Limb (tissue), 2 donors: Measurements from ENCODE around the gene TNXB.
"Not testable (repeated sequence)": the region's sequence is repeated elsewhere in the genome, so short reads cannot be mapped to it uniquely, and the experiment has no call there.

Experiments
- DNase-seq, 2 donors: peaks; one replicate each; pipeline ENCODE4 v3.0.0-alpha.2; 2016; ENCODE audit errors: extremely low spot score in 2 of 2

Gene TNXB

DNA sequence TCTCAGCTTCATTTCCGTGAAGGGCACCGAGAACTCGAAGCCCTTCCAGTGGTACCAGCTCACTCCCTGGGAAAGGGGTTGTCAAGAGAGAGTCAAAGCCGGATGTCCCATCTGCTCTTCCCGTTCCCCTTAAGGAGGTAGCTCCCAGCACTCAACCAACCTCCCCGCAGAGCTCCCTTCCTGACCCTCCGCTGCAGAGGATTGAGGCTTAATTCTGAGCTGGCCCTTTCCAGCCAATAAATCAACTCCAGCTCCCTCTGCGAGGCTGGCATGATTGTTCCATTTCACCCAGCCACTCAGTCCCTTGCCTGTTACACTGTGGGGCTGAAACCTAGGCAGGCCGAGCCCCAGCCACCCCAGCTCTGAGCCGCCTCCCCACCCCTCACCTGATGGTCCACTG, 67.8 kb downstream of the TNXB start:
- not testable (repeated sequence) for DNase-seq

DNA sequence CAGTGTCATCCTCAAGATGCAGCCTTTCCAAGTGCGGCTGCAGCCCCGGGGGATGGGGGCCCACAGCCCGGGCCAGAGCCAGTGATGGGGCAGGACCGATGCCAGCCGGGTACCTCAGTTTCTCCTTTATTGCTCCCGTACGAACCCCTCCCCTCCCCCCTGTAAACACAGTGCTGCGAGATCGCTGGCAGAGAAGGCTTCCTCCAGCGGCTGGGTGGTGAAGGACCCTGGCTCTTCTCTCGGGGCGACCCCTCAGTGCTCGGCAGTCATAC, 68.2 kb downstream of the TNXB start:
- not testable (repeated sequence) for DNase-seq

DNA sequence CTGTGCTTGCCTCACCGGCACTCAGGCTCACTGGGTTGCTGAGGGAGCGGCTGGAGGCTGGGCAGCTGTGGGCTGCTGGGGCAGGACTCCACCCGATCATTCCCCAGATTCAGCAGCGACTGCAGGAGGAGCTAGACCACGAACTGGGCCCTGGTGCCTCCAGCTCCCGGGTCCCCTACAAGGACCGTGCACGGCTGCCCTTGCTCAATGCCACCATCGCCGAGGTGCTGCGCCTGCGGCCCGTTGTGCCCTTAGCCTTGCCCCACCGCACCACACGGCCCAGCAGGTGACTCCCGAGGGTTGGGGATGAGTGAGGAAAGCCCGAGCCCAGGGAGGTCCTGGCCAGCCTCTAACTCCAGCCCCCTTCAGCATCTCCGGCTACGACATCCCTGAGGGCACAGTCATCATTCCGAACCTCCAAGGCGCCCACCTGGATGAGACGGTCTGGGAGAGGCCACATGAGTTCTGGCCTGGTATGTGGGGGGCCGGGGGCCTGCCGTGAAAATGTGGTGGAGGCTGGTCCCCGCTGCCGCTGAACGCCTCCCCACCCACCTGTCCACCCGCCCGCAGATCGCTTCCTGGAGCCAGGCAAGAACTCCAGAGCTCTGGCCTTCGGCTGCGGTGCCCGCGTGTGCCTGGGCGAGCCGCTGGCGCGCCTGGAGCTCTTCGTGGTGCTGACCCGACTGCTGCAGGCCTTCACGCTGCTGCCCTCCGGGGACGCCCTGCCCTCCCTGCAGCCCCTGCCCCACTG, 68.7 kb downstream of the TNXB start:
- not testable (repeated sequence) for DNase-seq

DNA sequence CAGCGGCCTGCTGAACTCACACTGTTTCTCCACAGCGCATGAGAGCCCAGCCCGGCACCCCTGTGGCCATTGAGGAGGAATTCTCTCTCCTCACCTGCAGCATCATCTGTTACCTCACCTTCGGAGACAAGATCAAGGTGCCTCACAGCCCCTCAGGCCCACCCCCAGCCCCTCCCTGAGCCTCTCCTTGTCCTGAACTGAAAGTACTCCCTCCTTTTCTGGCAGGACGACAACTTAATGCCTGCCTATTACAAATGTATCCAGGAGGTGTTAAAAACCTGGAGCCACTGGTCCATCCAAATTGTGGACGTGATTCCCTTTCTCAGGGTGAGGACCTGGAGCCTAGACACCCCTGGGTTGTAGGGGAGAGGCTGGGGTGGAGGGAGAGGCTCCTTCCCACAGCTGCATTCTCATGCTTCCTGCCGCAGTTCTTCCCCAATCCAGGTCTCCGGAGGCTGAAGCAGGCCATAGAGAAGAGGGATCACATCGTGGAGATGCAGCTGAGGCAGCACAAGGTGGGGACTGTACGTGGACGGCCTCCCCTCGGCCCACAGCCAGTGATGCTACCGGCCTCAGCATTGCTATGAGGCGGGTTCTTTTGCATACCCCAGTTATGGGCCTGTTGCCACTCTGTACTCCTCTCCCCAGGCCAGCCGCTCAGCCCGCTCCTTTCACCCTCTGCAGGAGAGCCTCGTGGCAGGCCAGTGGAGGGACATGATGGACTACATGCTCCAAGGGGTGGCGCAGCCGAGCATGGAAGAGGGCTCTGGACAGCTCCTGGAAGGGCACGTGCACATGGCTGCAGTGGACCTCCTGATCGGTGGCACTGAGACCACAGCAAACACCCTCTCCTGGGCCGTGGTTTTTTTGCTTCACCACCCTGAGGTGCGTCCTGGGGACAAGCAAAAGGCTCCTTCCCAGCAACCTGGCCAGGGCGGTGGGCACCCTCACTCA, 69.5 kb downstream of the TNXB start:
- not testable (repeated sequence) for DNase-seq

DNA sequence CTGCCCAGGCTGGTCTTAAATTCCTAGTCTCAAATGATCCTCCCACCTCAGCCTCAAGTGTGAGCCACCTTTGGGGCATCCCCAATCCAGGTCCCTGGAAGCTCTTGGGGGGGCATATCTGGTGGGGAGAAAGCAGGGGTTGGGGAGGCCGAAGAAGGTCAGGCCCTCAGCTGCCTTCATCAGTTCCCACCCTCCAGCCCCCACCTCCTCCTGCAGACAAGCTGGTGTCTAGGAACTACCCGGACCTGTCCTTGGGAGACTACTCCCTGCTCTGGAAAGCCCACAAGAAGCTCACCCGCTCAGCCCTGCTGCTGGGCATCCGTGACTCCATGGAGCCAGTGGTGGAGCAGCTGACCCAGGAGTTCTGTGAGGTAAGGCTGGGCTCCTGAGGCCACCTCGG, 70.3 kb downstream of the TNXB start:
- DNase-seq = not testable (repeated sequence)

DNA sequence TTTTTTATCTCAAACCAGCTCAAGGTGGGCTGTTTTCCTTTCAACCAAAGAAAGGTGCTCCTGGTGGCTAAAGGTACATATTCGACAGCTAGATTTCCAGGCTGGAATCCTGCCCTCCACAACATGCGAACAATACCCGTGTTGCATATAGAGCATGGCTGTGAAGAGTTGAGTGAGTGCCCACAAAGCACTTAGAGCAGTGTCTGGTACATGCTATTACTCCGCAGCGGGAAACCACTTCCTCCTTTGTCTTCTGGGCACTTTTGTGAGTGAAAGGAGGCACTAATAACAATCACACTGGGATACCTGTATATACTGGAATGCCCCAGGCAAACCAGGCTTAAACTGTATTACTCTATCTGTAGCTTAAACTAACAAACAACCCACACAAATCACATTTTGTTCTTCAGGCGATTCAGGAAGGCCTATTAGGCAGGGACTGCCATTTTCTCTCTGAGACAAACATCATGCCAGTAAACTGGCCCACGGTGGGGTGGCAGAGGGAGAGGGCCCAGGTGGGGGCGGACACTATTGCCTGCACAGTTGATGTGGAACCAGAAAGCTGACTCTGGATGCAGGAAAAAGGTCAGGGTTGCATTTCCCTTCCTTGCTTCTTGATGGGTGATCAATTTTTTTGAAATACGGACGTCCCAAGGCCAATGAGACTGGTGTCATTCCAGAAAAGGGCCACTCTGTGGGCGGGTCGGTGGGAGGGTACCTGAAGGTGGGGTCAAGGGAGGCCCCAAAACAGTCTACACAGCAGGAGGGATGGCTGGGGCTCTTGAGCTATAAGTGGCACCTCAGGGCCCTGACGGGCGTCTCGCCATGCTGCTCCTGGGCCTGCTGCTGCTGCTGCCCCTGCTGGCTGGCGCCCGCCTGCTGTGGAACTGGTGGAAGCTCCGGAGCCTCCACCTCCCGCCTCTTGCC, 71.3 kb downstream of the TNXB start, which contains the start of gene CYP21A2:
CYP21A2 (plus strand) TSS at position 818 of the 927 bp plus-strand sequence; CDS start at position 826, 8 bp downstream.
- DNase-seq = not testable (repeated sequence)

DNA sequence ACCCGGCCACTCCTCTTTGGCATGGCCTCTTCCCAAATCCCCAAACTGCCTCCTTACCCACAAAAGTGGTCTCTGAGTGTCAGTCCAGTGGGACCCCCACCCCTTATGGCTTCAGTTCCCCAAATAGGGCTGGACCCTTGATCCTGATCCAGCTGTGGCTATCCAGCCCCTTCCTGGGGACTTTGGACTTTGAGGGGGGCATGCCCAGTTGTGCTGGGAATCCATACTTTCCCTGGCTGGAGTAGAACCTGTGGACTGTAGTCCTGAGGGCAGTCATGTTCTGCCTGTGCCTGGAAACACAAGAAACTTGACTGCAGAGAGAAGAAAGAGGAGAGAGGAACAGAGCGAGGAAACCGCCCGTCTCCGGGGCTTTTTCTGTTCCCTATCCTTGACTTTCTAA, 72.0 kb downstream of the TNXB start:
- not testable (repeated sequence) for DNase-seq

DNA sequence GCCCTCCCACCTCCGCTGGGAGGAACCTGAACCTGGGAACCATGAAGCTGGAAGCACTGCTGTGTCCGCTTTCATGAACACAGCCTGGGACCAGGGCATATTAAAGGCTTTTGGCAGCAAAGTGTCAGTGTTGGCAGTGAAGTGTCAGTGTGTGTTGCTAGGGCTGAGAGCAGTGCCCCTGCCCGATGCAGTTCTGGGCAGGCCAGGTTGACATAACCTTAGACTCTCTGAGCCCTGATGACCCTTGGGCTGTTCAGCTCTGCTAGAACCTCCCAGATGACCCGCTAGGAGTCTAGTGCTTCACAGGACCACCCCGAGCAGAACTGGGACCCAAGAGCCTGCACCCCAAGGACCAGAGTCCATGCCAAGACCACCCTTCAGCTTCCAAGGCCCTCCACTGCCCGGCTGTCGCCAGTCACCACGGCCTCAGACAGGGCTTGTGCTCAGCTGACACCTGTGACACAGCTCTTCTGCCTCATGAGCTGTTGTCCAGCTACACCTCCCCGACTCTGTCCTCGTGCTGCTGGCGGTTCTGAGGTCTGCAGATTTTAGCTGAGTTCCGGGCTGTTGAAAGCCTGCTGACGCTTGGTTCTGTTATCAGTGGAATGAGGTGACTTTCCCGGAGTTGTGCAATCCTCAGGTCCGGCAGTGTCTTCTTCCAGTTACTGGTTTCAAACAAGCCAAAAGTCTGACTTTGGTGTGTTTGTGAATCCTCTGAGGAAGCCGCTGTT, 73.7 kb downstream of the TNXB start:
- not testable (repeated sequence) for DNase-seq

DNA sequence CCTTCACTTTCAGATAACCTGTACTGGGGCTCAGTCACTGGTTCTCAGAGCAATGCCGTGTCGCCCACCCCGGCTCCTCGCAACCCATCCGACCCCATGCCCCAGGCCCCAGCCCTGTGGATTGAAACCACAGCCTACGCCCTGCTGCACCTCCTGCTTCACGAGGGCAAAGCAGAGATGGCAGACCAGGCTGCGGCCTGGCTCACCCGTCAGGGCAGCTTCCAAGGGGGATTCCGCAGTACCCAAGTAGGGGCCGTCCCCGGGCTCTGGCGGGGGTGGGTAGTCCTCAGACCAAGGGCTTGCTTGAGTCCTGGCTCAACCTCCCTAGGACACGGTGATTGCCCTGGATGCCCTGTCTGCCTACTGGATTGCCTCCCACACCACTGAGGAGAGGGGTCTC, 79.6 kb downstream of the TNXB start:
- not testable (repeated sequence) for DNase-seq

DNA sequence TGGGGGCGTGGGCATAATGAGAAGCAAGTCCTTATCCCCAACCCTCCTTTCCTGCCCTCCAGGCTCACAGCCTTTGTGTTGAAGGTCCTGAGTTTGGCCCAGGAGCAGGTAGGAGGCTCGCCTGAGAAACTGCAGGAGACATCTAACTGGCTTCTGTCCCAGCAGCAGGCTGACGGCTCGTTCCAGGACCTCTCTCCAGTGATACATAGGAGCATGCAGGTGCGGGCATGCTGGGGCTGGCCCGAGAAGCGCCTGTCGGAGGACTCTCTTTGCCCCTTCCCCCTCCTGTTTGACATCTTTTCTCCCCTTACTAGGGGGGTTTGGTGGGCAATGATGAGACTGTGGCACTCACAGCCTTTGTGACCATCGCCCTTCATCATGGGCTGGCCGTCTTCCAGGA, 80.5 kb downstream of the TNXB start:
- not testable (repeated sequence) for DNase-seq

DNA sequence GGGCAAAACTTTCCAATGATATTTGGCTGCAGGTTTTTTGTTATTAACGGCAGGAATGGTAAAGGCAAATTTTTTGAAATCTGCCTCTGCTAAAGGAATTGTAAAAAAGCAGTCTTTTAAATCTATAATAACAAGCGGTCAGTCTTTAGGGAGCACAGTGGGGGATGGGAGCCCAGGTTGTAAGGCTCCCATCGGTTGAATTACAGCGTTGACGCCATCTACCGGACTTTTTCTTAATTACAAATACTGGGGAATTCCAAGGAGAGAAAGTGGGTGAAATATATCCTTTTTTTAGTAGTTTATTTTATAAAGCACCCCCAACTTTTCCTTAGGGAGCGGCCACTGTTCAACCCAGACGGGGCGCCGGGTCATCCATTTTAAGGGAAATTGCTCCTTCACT, 87.0 kb downstream of the TNXB start:
- DNase-seq = not testable (repeated sequence)

DNA sequence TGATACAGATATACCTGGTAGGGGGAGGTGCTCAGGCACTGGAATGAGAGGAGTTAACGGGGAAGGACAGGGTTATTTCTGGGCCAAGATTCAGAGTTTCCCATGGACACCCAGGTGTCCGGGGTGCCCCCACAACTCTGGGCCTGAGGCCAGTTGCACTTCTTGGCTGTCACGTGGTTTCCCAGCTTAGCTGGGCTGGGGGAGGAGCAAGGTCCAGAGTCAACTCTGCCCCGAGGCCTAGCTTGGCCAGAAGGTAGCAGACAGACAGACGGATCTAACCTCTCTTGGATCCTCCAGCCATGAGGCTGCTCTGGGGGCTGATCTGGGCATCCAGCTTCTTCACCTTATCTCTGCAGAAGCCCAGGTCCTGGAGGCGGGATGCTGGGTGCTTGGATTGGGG, 94.6 kb downstream of the TNXB start, which contains the start of gene C4B:
C4B (plus strand) TSS at position 249 of the 400 bp plus-strand sequence; CDS start at position 300, 51 bp downstream.
- DNase-seq = not testable (repeated sequence)

DNA sequence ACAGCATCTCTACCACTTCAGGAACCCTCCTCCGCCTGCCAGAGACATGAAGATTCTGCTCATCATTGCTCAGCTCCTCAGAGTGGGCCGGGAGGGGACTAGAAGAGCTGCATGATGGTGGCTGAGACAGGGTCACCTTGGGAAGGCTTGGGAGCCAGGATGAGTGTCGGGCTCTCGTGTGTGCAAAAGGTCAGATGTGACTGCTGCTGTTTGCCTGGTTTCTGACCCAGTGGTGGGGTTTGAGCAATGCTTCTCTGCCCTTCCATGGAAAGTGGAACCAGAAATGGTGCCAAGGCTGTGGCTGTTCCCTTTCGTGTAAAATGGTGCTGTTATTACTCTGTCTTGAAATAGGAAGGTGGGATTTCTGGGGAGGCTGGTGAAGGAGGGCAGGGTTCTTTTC, 95.4 kb downstream of the TNXB start:
- not testable (repeated sequence) for DNase-seq

DNA sequence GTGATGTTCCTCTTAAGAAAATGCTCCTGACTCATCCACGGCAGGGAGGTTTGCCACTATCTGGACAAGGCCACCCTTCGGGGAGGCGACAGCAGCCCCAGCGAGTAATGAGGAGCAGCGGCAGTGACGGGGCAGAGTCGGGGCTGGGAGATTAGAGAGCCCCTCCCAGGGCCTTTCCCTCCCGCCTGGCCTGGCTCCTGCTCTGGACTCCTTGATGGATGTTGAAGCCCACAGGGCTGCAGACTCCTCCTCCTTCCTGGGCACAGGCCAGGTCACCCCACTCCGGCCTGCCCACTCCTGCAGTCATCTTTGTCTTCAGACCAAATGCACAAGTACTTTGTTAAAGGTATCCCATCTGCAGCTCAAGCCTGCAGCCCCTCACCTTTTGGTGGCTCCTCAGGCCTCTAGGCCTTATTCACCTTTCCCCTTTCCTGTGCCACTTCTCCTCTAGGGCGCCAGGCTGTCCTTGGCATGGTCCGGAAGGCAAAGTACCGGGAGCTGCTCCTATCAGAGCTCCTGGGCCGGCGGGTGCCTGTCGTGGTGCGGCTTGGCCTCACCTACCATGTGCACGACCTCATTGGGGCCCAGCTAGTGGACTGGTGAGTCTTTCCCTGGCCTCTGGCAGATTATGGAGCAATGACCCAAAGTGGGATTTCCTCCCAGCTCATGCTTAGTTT, 96.1 kb downstream of the TNXB start:
- DNase-seq = not testable (repeated sequence)

DNA sequence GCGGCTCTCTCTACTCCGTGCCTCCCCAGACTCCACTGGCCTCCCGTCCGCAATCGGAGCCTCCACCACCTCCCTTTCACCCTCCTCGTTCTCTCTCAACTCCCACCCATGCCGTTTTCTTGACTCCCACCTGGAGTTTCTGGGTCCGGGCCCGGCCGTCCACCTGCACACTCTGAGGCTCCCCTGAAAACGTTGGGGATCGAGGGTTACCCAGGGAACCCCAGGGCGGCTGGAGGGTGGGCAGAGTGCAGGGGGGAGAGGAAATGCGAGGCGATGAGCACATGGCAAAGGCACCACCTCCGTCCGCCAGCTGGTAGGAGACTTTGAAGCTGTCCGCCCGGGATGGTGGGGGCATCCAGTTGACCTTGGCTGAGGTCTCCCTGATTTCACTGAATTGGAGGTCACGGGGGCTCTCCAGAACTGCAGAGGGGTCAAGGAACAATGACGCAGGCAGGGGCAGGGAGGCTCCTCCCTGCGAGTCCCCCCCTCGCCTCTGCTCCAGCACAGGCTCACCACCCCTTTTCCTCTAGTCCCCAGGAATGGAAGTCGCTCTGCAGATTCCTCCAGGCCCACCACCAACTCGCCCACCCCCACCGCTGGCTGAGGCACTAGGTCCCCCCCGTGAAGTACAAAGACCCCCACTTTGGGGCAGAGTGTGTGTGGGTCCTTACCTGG, 98.1 kb downstream of the TNXB start:
- DNase-seq = peak in 1 of 2 donors; percentile 20

DNA sequence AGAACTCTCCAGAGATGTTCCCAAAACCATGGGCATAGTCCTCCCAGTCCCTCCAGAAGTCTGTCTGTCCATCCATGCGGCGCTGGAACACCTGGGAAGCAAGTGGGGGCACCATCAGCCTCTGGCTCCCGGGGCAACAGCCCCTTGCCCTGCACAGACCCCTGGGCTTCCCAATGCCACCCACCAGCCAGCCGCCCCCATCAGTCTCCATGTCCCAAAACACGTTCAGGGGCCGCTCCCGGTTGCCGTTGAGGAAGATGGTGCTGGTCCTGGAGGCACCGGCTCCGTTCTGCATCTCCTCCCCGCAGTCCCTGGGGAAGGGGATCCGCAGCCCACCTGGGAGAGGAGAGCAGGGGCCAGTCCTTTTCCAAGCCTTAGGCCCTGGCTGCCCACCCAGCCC, 99.6 kb downstream of the TNXB start:
- not testable (repeated sequence) for DNase-seq

DNA sequence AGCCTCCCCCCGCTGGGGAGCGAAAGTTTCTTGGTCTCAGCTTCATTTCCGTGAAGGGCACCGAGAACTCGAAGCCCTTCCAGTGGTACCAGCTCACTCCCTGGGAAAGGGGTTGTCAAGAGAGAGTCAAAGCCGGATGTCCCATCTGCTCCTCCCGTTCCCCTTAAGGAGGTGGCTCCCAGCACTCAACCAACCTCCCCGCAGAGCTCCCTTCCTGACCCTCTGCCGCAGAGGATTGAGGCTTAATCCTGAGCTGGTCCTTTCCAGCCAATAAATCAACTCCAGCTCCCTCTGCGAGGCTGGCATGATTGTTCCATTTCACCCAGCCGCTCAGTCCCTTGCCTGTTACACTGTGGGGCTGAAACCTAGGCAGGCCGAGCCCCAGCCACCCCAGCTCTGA, 100.5 kb downstream of the TNXB start:
- DNase-seq = not testable (repeated sequence)

DNA sequence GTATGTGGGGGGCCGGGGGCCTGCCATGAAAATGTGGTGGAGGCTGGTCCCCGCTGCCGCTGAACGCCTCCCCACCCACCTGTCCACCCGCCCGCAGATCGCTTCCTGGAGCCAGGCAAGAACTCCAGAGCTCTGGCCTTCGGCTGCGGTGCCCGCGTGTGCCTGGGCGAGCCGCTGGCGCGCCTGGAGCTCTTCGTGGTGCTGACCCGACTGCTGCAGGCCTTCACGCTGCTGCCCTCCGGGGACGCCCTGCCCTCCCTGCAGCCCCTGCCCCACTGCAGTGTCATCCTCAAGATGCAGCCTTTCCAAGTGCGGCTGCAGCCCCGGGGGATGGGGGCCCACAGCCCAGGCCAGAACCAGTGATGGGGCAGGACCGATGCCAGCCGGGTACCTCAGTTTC, 101.1 kb downstream of the TNXB start:
- DNase-seq = not testable (repeated sequence)

DNA sequence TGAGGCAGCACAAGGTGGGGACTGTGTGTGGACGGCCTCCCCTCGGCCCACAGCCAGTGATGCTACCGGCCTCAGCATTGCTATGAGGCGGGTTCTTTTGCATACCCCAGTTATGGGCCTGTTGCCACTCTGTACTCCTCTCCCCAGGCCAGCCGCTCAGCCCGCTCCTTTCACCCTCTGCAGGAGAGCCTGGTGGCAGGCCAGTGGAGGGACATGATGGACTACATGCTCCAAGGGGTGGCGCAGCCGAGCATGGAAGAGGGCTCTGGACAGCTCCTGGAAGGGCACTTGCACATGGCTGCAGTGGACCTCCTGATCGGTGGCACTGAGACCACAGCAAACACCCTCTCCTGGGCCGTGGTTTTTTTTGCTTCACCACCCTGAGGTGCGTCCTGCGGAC, 102.1 kb downstream of the TNXB start:
- DNase-seq = not testable (repeated sequence)
